M059J (cell line): ENCODE data around the gene SLCO1A2. TPM values are rescaled to one million over a fixed set of nuclear protein-coding genes. Genes with fewer than 3 reads are reported as not detected.

Source experiments
- DNase-seq: peaks from one replicate; pipeline ENCODE4 v3.0.0-alpha.2; 2012; ENCODE audit warnings: low read depth
- total RNA-seq: library from RNA; depleted of rRNA; stranded (reverse); fragments of >200 nt; shearing (Covaris generic); gene quantifications from 2 replicates; pipeline ENCODE4 v1.2.3, GENCODE V29; 2014

SLCO1A2 gene
- total RNA-seq, 1 experiment from 2014 or later = 1.1 TPM

- DNase-seq = peak; percentile 9
Measured at GRCh38 chr12:21330682-21331253, 3.9 kb downstream of the SLCO1A2 start.

GRCh38 chr12:21328578-21328977, 6.1 kb downstream of the SLCO1A2 start:
- no peak for DNase-seq

- no peak for DNase-seq
Measured at GRCh38 chr12:21324551-21324950, 10.2 kb downstream of the SLCO1A2 start.

GRCh38 chr12:21323736-21324135, 11.0 kb downstream of the SLCO1A2 start:
- DNase-seq = no peak

- no peak for DNase-seq
Measured at GRCh38 chr12:21308785-21309184, 25.9 kb downstream of the SLCO1A2 start.

- DNase-seq = peak; percentile 67
Measured at GRCh38 chr12:21305661-21306060, 29.1 kb downstream of the SLCO1A2 start.

GRCh38 chr12:21300632-21301031, 34.1 kb downstream of the SLCO1A2 start:
- no peak for DNase-seq

- peak; percentile 9 for DNase-seq
Measured at GRCh38 chr12:21296751-21297406, 37.8 kb downstream of the SLCO1A2 start.

GRCh38 chr12:21296348-21296747, 38.4 kb downstream of the SLCO1A2 start:
- DNase-seq = no peak

GRCh38 chr12:21294176-21294575, 40.5 kb downstream of the SLCO1A2 start:
- DNase-seq = no peak

GRCh38 chr12:21292111-21292510, 42.6 kb downstream of the SLCO1A2 start:
- no peak for DNase-seq

GRCh38 chr12:21289698-21290097, 45.0 kb downstream of the SLCO1A2 start:
- no peak for DNase-seq

GRCh38 chr12:21276826-21277225, 57.9 kb downstream of the SLCO1A2 start:
- peak; percentile 70 for DNase-seq

GRCh38 chr12:21265932-21266331, 68.8 kb downstream of the SLCO1A2 start:
- no peak for DNase-seq

- DNase-seq = no peak
Measured at GRCh38 chr12:21264232-21264631, 70.5 kb downstream of the SLCO1A2 start.

GRCh38 chr12:21257172-21257571, 77.5 kb downstream of the SLCO1A2 start:
- DNase-seq = no peak

GRCh38 chr12:21252070-21252469, 82.6 kb downstream of the SLCO1A2 start:
- no peak for DNase-seq

- peak; percentile 30 for DNase-seq
Measured at GRCh38 chr12:21248679-21249078, 86.0 kb downstream of the SLCO1A2 start.

- DNase-seq = peak; percentile 82
Measured at GRCh38 chr12:21239866-21240265, 94.9 kb downstream of the SLCO1A2 start.

- DNase-seq = no peak
Measured at GRCh38 chr12:21234395-21234794, 100.3 kb downstream of the SLCO1A2 start.

GRCh38 chr12:21223930-21224329, 110.8 kb downstream of the SLCO1A2 start:
- no peak for DNase-seq

- no peak for DNase-seq
Measured at GRCh38 chr12:21221778-21222177, 112.9 kb downstream of the SLCO1A2 start.

GRCh38 chr12:21221072-21221471, 113.6 kb downstream of the SLCO1A2 start:
- no peak for DNase-seq

GRCh38 chr12:21220266-21220665, 114.5 kb downstream of the SLCO1A2 start:
- no peak for DNase-seq
